ENCODE measurements around the gene AASDH. TPM values are rescaled to one million over a fixed set of nuclear protein-coding genes. Genes with fewer than 3 reads are reported as not detected.
"Not testable (repeated sequence)": the region's sequence is repeated elsewhere in the genome, so short reads cannot be mapped to it uniquely, and the experiment has no call there.

The AASDH gene
- total RNA-seq, 1 donor from 2014 or later = 10.0 TPM

- DNase-seq = peak; percentile 14
Observed at GRCh38 chr4:56388306-56388705, 1.0 kb upstream of the AASDH start.

GRCh38 chr4:56386091-56386490, 1.2 kb downstream of the AASDH start:
- DNase-seq = no peak

GRCh38 chr4:56375458-56375857, 11.8 kb downstream of the AASDH start:
- DNase-seq = no peak

GRCh38 chr4:56374956-56375355, 12.3 kb downstream of the AASDH start:
- no peak for DNase-seq

GRCh38 chr4:56372774-56373173, 14.5 kb downstream of the AASDH start:
- DNase-seq = no peak

- peak; percentile 27 for DNase-seq
Observed at GRCh38 chr4:56371426-56372220, 15.7 kb downstream of the AASDH start.

- no peak for DNase-seq
Observed at GRCh38 chr4:56370377-56370776, 16.9 kb downstream of the AASDH start.

GRCh38 chr4:56362981-56363380, 24.3 kb downstream of the AASDH start:
- not testable (repeated sequence) for DNase-seq

GRCh38 chr4:56360071-56360470, 27.2 kb downstream of the AASDH start:
- DNase-seq = no peak

- no peak for DNase-seq
Observed at GRCh38 chr4:56356650-56357049, 30.6 kb downstream of the AASDH start.

- no peak for DNase-seq
Observed at GRCh38 chr4:56348576-56348975, 38.7 kb downstream of the AASDH start.

- DNase-seq = no peak
Observed at GRCh38 chr4:56345458-56345857, 41.8 kb downstream of the AASDH start.

- DNase-seq = no peak
Observed at GRCh38 chr4:56342746-56343145, 44.5 kb downstream of the AASDH start.

GRCh38 chr4:56330691-56331090, 56.6 kb downstream of the AASDH start:
- DNase-seq = no peak

GRCh38 chr4:56326363-56326762, 60.9 kb downstream of the AASDH start:
- peak; percentile 51 for DNase-seq

- DNase-seq = no peak
Observed at GRCh38 chr4:56324011-56324610, 63.2 kb downstream of the AASDH start.

- DNase-seq = no peak
Observed at GRCh38 chr4:56323327-56323726, 64.0 kb downstream of the AASDH start.

GRCh38 chr4:56321251-56321650, 66.0 kb downstream of the AASDH start:
- DNase-seq = peak; percentile 36

- DNase-seq = no peak
Observed at GRCh38 chr4:56320293-56320692, 67.0 kb downstream of the AASDH start.

GRCh38 chr4:56318555-56318954, 68.7 kb downstream of the AASDH start:
- DNase-seq = no peak

GRCh38 chr4:56317749-56318148, 69.5 kb downstream of the AASDH start:
- no peak for DNase-seq

GRCh38 chr4:56316011-56316650, 71.2 kb downstream of the AASDH start:
- no peak for DNase-seq

- no peak for DNase-seq
Observed at GRCh38 chr4:56315543-56315942, 71.7 kb downstream of the AASDH start.

- no peak for DNase-seq
Observed at GRCh38 chr4:56315041-56315440, 72.2 kb downstream of the AASDH start.
